AG04450 (cell line): Measurements from ENCODE around the gene FAM135A. TPM values are rescaled to one million over a fixed set of nuclear protein-coding genes. Genes with fewer than 3 reads are reported as not detected.

Experiments
- CTCF ChIA-PET: fragments of 300-600, 350-600 bp; formaldehyde crosslinking; extraction: SDS; loops from one replicate; lab custom pipeline; 2022; ENCODE audit warnings: antibody characterized with exemption, inconsistent platforms; lab: Charles Lee
- POLR2A ChIA-PET: fragments of 350-600 bp; formaldehyde crosslinking; extraction: SDS; loops from one replicate; lab custom pipeline; 2021; ENCODE audit warnings: antibody characterized with exemption, inconsistent platforms; lab: Yijun Ruan, JAX
- DNase-seq: peaks from one replicate; pipeline ENCODE4 v3.0.0-alpha.2; 2011; ENCODE audit warnings: low read depth, low spot score
- H3K27ac ChIP-seq: one replicate; pipeline ENCODE4 v1.5.1; 2012; ENCODE audit warnings: low read depth, low read length, control low read depth
- H3K27me3 ChIP-seq: one replicate; pipeline ENCODE4 v1.6.0; 2012; ENCODE audit warnings: low read length; ENCODE audit not compliant: control insufficient read depth, insufficient read depth
- H3K4me3 ChIP-seq: 2 replicates; pipeline ENCODE4 v1.5.1; 2011; ENCODE audit warnings: mild to moderate bottlenecking, low read depth, low read length, control low read depth
- H3K9me3 ChIP-seq: 2 replicates; pipeline ENCODE4 v1.5.1; 2012; ENCODE audit warnings: low read length; ENCODE audit not compliant: control insufficient read depth, insufficient read depth
- CTCF ChIP-seq: IDR thresholded peaks from 2 replicates; pipeline ENCODE4 v1.5.1; 2011; ENCODE audit warnings: low read depth, low read length, control low read depth, inconsistent platforms
- polyA plus RNA-seq: library from polyadenylated mRNA; depleted of rRNA; stranded (reverse); fragments of >200 nt; gene quantifications from 2 replicates; pipeline ENCODE4 v1.2.3, GENCODE V29; 2011

Gene FAM135A
- polyA plus RNA-seq, 1 experiment, result 9.8 TPM

- no peak for DNase-seq
- no peak for TF ChIP-seq CTCF
- no peaks in the 10 kb centered on the region for H3K9me3 ChIP-seq
- peaks cover 12% of the 10 kb centered on the region for H3K27me3 ChIP-seq
- H3K27ac ChIP-seq, result no peak overlapping the region
- CTCF ChIA-PET, result interaction anchor here (1.1 to 2.0 kb wide), 3 partner anchors 18 to 567 kb away, joined by 3 to 13 read pairs (median 5); no protein-coding TSS in a partner anchor
- POLR2A ChIA-PET, result interaction anchor here (0.5 kb wide), 1 partner anchor 469 kb away, joined by 5 read pairs; no protein-coding TSS in a partner anchor
- H3K4me3 ChIP-seq, result no peak overlapping the region
Measured at GRCh38 chr6:70388814-70389213, 24.5 kb upstream of the FAM135A start.

- Histone ChIP-seq H3K9me3 (no peaks in the 10 kb centered on the region), H3K27ac (no peak overlapping the region), H3K4me3 (no peak overlapping the region), H3K27me3 (peaks cover 12% of the 10 kb centered on the region)
- no peak for TF ChIP-seq CTCF
- ChIA-PET CTCF (interaction anchor here (2.0 kb wide), 1 partner anchor 20 kb away, joined by 13 read pairs; no protein-coding TSS in a partner anchor), POLR2A (interaction anchor here (0.5 kb wide), 1 partner anchor 469 kb away, joined by 5 read pairs; no protein-coding TSS in a partner anchor)
- DNase-seq, result no peak
Measured at GRCh38 chr6:70389261-70389660, 24.0 kb upstream of the FAM135A start.

- DNase-seq, result no peak
- ChIA-PET POLR2A (no interaction called here), CTCF (interaction anchor here (1.9 kb wide), 1 partner anchor 21 kb away, joined by 11 read pairs; no protein-coding TSS in a partner anchor)
- TF ChIP-seq CTCF, result no peak
- Histone ChIP-seq H3K27me3 (peaks cover 12% of the 10 kb centered on the region), H3K4me3 (no peak overlapping the region), H3K9me3 (no peaks in the 10 kb centered on the region), H3K27ac (no peak overlapping the region)
Measured at GRCh38 chr6:70390067-70390466, 23.2 kb upstream of the FAM135A start.

GRCh38 chr6:70391492-70391891, 21.8 kb upstream of the FAM135A start:
- Histone ChIP-seq H3K27me3 (peaks cover 12% of the 10 kb centered on the region), H3K27ac (no peak overlapping the region), H3K9me3 (no peaks in the 10 kb centered on the region), H3K4me3 (no peak overlapping the region)
- no peak for DNase-seq
- TF ChIP-seq CTCF, result no peak
- POLR2A ChIA-PET, result no interaction called here
- CTCF ChIA-PET, result interaction anchor here (1.9 kb wide), 1 partner anchor 22 kb away, joined by 11 read pairs; no protein-coding TSS in a partner anchor

- Histone ChIP-seq H3K27me3 (peaks cover 9% of the 10 kb centered on the region), H3K4me3 (no peak overlapping the region), H3K9me3 (no peaks in the 10 kb centered on the region), H3K27ac (no peak overlapping the region)
- POLR2A ChIA-PET, result no interaction called here
- CTCF ChIA-PET, result interaction anchor here (2.1 kb wide), 1 partner anchor 25 kb away, joined by 7 read pairs; no protein-coding TSS in a partner anchor
- no peak for TF ChIP-seq CTCF
- no peak for DNase-seq
Measured at GRCh38 chr6:70394518-70395300, 18.6 kb upstream of the FAM135A start.
